ENCODE measurements around the gene RBM10.
A peak's percentile ranks its signal among the peaks of the same experiment; 100 is the strongest.

RBM10 gene

GRCh38 chrX:47174846-47175587 lies 30.0 kb downstream of the RBM10 start:
- no peak for FAIRE-seq
- no peak for DNase-seq (ENCODE audit: insufficient read length, low spot score)
- TF ChIP-seq POU2F2 (IDR thresholded peaks at IDR 0.05; ENCODE audit: low read depth, low read length) (no peak), POLR2A (IDR thresholded peaks at IDR 0.05; ENCODE audit: low read depth, low read length) (no peak), PAX5 (IDR thresholded peaks at IDR 0.05; ENCODE audit: insufficient read depth, low read length, severe bottlenecking) (no peak), SPI1 (IDR thresholded peaks at IDR 0.05; ENCODE audit: low read depth, low read length) (no peak), POLR2AphosphoS5 (IDR thresholded peaks at IDR 0.05; ENCODE audit: low read depth, low read length) (no peak), TAF1 (IDR thresholded peaks at IDR 0.05; ENCODE audit: low read depth, low read length) (no peak)

- TF ChIP-seq PAX5 (IDR thresholded peaks at IDR 0.05; ENCODE audit: insufficient read depth, low read length, severe bottlenecking), result no peak
- no peak for TF ChIP-seq POLR2AphosphoS5 (IDR thresholded peaks at IDR 0.05; ENCODE audit: low read depth, low read length)
- TF ChIP-seq SPI1 (IDR thresholded peaks at IDR 0.05; ENCODE audit: low read depth, low read length), result no peak
- TF ChIP-seq POLR2A (IDR thresholded peaks at IDR 0.05; ENCODE audit: low read depth, low read length), result no peak
- no peak for TF ChIP-seq TAF1 (IDR thresholded peaks at IDR 0.05; ENCODE audit: low read depth, low read length)
- TF ChIP-seq POU2F2 (IDR thresholded peaks at IDR 0.05; ENCODE audit: low read depth, low read length), result no peak
Measured at GRCh38 chrX:47175588-47175980, 30.6 kb downstream of the RBM10 start.

GRCh38 chrX:47176101-47176740 lies 31.2 kb downstream of the RBM10 start:
- TF ChIP-seq POLR2A (IDR thresholded peaks at IDR 0.05; ENCODE audit: low read depth, low read length) (no peak), PAX5 (IDR thresholded peaks at IDR 0.05; ENCODE audit: insufficient read depth, low read length, severe bottlenecking) (no peak), SPI1 (IDR thresholded peaks at IDR 0.05; ENCODE audit: low read depth, low read length) (no peak)
- no peak for DNase-seq (ENCODE audit: insufficient read length, low spot score)
- no peak for FAIRE-seq

More at GRCh38 chrX:47175588-47175980, 30.6 kb downstream of the RBM10 start:
- DNase-seq (ENCODE audit: insufficient read length, low spot score), result no peak
- no peak for FAIRE-seq

GRCh38 chrX:47177079-47177478 lies 32.1 kb downstream of the RBM10 start:
- TF ChIP-seq PAX5 (IDR thresholded peaks at IDR 0.05; ENCODE audit: insufficient read depth, low read length, severe bottlenecking) (no peak), TAF1 (IDR thresholded peaks at IDR 0.05; ENCODE audit: low read depth, low read length) (no peak), SPI1 (IDR thresholded peaks at IDR 0.05; ENCODE audit: low read depth, low read length) (no peak), POU2F2 (IDR thresholded peaks at IDR 0.05; ENCODE audit: low read depth, low read length) (no peak), POLR2A (IDR thresholded peaks at IDR 0.05; ENCODE audit: low read depth, low read length) (no peak), POLR2AphosphoS5 (IDR thresholded peaks at IDR 0.05; ENCODE audit: low read depth, low read length) (no peak)
- FAIRE-seq (no peak), DNase-seq (ENCODE audit: insufficient read length, low spot score) (no peak)

- DNase-seq (ENCODE audit: insufficient read length, low spot score) (no peak), FAIRE-seq (peak; percentile 47)
- TF ChIP-seq PAX5 (IDR thresholded peaks at IDR 0.05; ENCODE audit: insufficient read depth, low read length, severe bottlenecking), result no peak
- TF ChIP-seq SPI1 (IDR thresholded peaks at IDR 0.05; ENCODE audit: low read depth, low read length), result no peak
- no peak for TF ChIP-seq POLR2A (IDR thresholded peaks at IDR 0.05; ENCODE audit: low read depth, low read length)
- TF ChIP-seq TAF1 (IDR thresholded peaks at IDR 0.05; ENCODE audit: low read depth, low read length), result no peak
Measured at GRCh38 chrX:47178337-47178736, 33.3 kb downstream of the RBM10 start.

- TF ChIP-seq POLR2AphosphoS5 (IDR thresholded peaks at IDR 0.05; ENCODE audit: low read depth, low read length), result no peak
- no peak for TF ChIP-seq TAF1 (IDR thresholded peaks at IDR 0.05; ENCODE audit: low read depth, low read length)
- TF ChIP-seq POLR2A (IDR thresholded peaks at IDR 0.05; ENCODE audit: low read depth, low read length), result no peak
- TF ChIP-seq SPI1 (IDR thresholded peaks at IDR 0.05; ENCODE audit: low read depth, low read length), result no peak
- TF ChIP-seq POU2F2 (IDR thresholded peaks at IDR 0.05; ENCODE audit: low read depth, low read length), result no peak
- no peak for TF ChIP-seq PAX5 (IDR thresholded peaks at IDR 0.05; ENCODE audit: insufficient read depth, low read length, severe bottlenecking)
- no peak for FAIRE-seq
- DNase-seq (ENCODE audit: insufficient read length, low spot score), result no peak
Measured at GRCh38 chrX:47179221-47179927, 34.4 kb downstream of the RBM10 start.

GRCh38 chrX:47179928-47180255 lies 34.9 kb downstream of the RBM10 start:
- DNase-seq (ENCODE audit: insufficient read length, low spot score) (no peak), FAIRE-seq (no peak)
- TF ChIP-seq PAX5 (IDR thresholded peaks at IDR 0.05; ENCODE audit: insufficient read depth, low read length, severe bottlenecking), result no peak
- TF ChIP-seq POLR2AphosphoS5 (IDR thresholded peaks at IDR 0.05; ENCODE audit: low read depth, low read length), result no peak
- no peak for TF ChIP-seq SPI1 (IDR thresholded peaks at IDR 0.05; ENCODE audit: low read depth, low read length)
- no peak for TF ChIP-seq POLR2A (IDR thresholded peaks at IDR 0.05; ENCODE audit: low read depth, low read length)
- TF ChIP-seq POU2F2 (IDR thresholded peaks at IDR 0.05; ENCODE audit: low read depth, low read length), result no peak
- no peak for TF ChIP-seq TAF1 (IDR thresholded peaks at IDR 0.05; ENCODE audit: low read depth, low read length)

GRCh38 chrX:47180346-47180745 lies 35.3 kb downstream of the RBM10 start:
- DNase-seq (ENCODE audit: insufficient read length, low spot score), result no peak
- FAIRE-seq, result no peak
- TF ChIP-seq TAF1 (IDR thresholded peaks at IDR 0.05; ENCODE audit: low read depth, low read length) (no peak), POLR2A (IDR thresholded peaks at IDR 0.05; ENCODE audit: low read depth, low read length) (no peak), POLR2AphosphoS5 (IDR thresholded peaks at IDR 0.05; ENCODE audit: low read depth, low read length) (no peak), SPI1 (IDR thresholded peaks at IDR 0.05; ENCODE audit: low read depth, low read length) (no peak), POU2F2 (IDR thresholded peaks at IDR 0.05; ENCODE audit: low read depth, low read length) (no peak), PAX5 (IDR thresholded peaks at IDR 0.05; ENCODE audit: insufficient read depth, low read length, severe bottlenecking) (no peak)

- DNase-seq (ENCODE audit: insufficient read length, low spot score) (no peak), FAIRE-seq (no peak)
- TF ChIP-seq POU2F2 (IDR thresholded peaks at IDR 0.05; ENCODE audit: low read depth, low read length) (no peak), SPI1 (IDR thresholded peaks at IDR 0.05; ENCODE audit: low read depth, low read length) (no peak), POLR2AphosphoS5 (IDR thresholded peaks at IDR 0.05; ENCODE audit: low read depth, low read length) (no peak)
Measured at GRCh38 chrX:47181301-47181700, 36.3 kb downstream of the RBM10 start.
